SK-N-MC (cell line): ENCODE measurements around the gene TAF1C.

Experiments
- DNase-seq: peaks from one replicate; pipeline ENCODE4 v3.0.0-alpha.2; 2011; ENCODE audit warnings: low read depth, low spot score
- H3K27ac ChIP-seq: fragments of 200-600 bp; sonication (generic); 2 replicates; pipeline ENCODE4 v1.5.1; 2016; ENCODE audit warnings: mixed run types
- H3K36me3 ChIP-seq: fragments of 200-600 bp; sonication (generic); 2 replicates; pipeline ENCODE4 v1.6.1; 2017; ENCODE audit warnings: antibody characterized with exemption, low read length, mixed read lengths; ENCODE audit not compliant: insufficient read depth
- H3K4me3 ChIP-seq: fragments of 200-600 bp; sonication (generic); 2 replicates; pipeline ENCODE4 v1.5.1; 2016
- H3K9ac ChIP-seq: fragments of 200-600 bp; sonication (generic); 2 replicates; pipeline ENCODE4 v1.8.0; 2017; ENCODE audit warnings: mixed run types, mixed read lengths; ENCODE audit not compliant: insufficient read length
- H3K9me3 ChIP-seq: fragments of 200-600 bp; sonication (generic); 2 replicates; pipeline ENCODE4 v1.6.1; 2017; ENCODE audit warnings: low read depth, mild to moderate bottlenecking, antibody characterized with exemption, low read length, moderate library complexity, mixed read lengths
- EZH2 ChIP-seq: fragments of 200-600 bp; sonication (generic); IDR thresholded peaks from one replicate; pipeline ENCODE4 v1.6.1; 2017; ENCODE audit warnings: antibody characterized with exemption
- FOXP2 ChIP-seq: optimal IDR thresholded peaks from 2 replicates; pipeline ENCODE3; 2011; ENCODE audit warnings: mild to moderate bottlenecking, moderate library complexity; ENCODE audit not compliant: insufficient read depth; ENCODE audit errors: extremely low read length, control extremely low read depth
- POLR2AphosphoS5 ChIP-seq: IDR thresholded peaks from 2 replicates; pipeline ENCODE4 v1.6.1; 2012; ENCODE audit warnings: mild to moderate bottlenecking, low read depth, low read length, borderline replicate concordance

Gene TAF1C

GRCh38 chr16:84176192-84177053 lies 10.4 kb downstream of the TAF1C start:
- no peak overlapping the region for H3K27ac ChIP-seq
- H3K9ac ChIP-seq = no peak overlapping the region
- no peak overlapping the region for H3K4me3 ChIP-seq
- TF ChIP-seq FOXP2 (no peak), EZH2 (no peak), POLR2AphosphoS5 (no peak)
- no peaks in the 10 kb centered on the region for H3K9me3 ChIP-seq
- no peaks in the 10 kb centered on the region; the same call in 1 of the 2 replicates for H3K36me3 ChIP-seq
- DNase-seq = no peak

- H3K27ac ChIP-seq = no peak overlapping the region
- no peak for TF ChIP-seq POLR2AphosphoS5
- no peak for TF ChIP-seq EZH2
- TF ChIP-seq FOXP2 = no peak
- H3K4me3 ChIP-seq = no peak overlapping the region
- H3K9me3 ChIP-seq = no peaks in the 10 kb centered on the region
- DNase-seq = no peak
- no peak overlapping the region for H3K9ac ChIP-seq
- H3K36me3 ChIP-seq = no peaks in the 10 kb centered on the region; the same call in 1 of the 2 replicates
These were observed 11.3 kb downstream of the TAF1C start for GRCh38 chr16:84175350-84176081.

GRCh38 chr16:84174396-84174795 lies 12.5 kb downstream of the TAF1C start:
- TF ChIP-seq EZH2 (no peak), POLR2AphosphoS5 (no peak), FOXP2 (no peak)
- H3K4me3 ChIP-seq = no peak overlapping the region
- no peak for DNase-seq
- no peak overlapping the region for H3K9ac ChIP-seq
- no peak overlapping the region for H3K27ac ChIP-seq
- no peaks in the 10 kb centered on the region; the same call in 1 of the 2 replicates for H3K36me3 ChIP-seq
- no peaks in the 10 kb centered on the region for H3K9me3 ChIP-seq

- DNase-seq = no peak
- no peak overlapping the region for H3K27ac ChIP-seq
- TF ChIP-seq POLR2AphosphoS5 (no peak), EZH2 (no peak), FOXP2 (no peak)
- H3K9ac ChIP-seq = no peak overlapping the region
- H3K36me3 ChIP-seq = no peaks in the 10 kb centered on the region
- no peaks in the 10 kb centered on the region for H3K9me3 ChIP-seq
- H3K4me3 ChIP-seq = no peak overlapping the region
These were observed 17.0 kb downstream of the TAF1C start for GRCh38 chr16:84169765-84170310.

- Histone ChIP-seq H3K9ac (no peak overlapping the region), H3K9me3 (no peaks in the 10 kb centered on the region), H3K27ac (no peak overlapping the region), H3K4me3 (no peak overlapping the region), H3K36me3 (no peaks in the 10 kb centered on the region)
- DNase-seq = no peak
- no peak for TF ChIP-seq EZH2
- no peak for TF ChIP-seq POLR2AphosphoS5
These were observed 19.8 kb downstream of the TAF1C start for GRCh38 chr16:84166796-84167695.

- H3K4me3 ChIP-seq = no peak overlapping the region
- H3K36me3 ChIP-seq = no peaks in the 10 kb centered on the region
- no peak overlapping the region for H3K27ac ChIP-seq
- TF ChIP-seq POLR2AphosphoS5 (no peak), FOXP2 (no peak), EZH2 (no peak)
- no peak for DNase-seq
- no peak overlapping the region for H3K9ac ChIP-seq
- H3K9me3 ChIP-seq = no peaks in the 10 kb centered on the region
These were observed 21.1 kb downstream of the TAF1C start for GRCh38 chr16:84165746-84166145.

- Histone ChIP-seq H3K4me3 (no peak overlapping the region), H3K36me3 (no peaks in the 10 kb centered on the region), H3K9me3 (no peaks in the 10 kb centered on the region), H3K9ac (no peak overlapping the region), H3K27ac (no peak overlapping the region)
- TF ChIP-seq FOXP2 (no peak), POLR2AphosphoS5 (no peak), EZH2 (no peak)
- no peak for DNase-seq
These were observed 25.1 kb downstream of the TAF1C start for GRCh38 chr16:84161801-84162200.
